Measurements from ENCODE around the gene FBXO31. TPM values are rescaled to one million over a fixed set of nuclear protein-coding genes. Genes with fewer than 3 reads are reported as not detected.

Gene FBXO31
- total and polyA plus RNA-seq, 9 of the 15 experiments (the other 6 are each of a cell fraction or from before 2014, with no cell fraction given) = 0.18 to 33.3 (median 10.9) TPM

DNA sequence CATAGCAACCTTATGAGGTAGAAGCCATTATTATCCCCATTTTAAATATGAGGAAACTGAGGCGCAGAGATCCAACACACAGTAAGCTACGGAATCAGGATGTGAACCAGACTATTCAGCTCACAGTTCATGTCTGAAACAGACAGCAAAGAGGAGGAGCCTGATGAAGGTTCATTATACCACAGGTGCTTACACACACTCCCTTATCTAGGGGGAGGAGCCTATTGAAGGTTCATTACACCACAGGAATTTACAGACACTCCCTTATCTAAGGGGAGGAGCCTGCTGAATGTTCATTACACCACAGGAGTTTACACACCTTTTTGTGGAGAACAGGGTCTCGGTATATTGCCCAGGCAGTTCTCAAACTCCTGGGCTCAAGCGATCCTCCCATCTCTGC is 88.3 kb downstream of the FBXO31 start (continued):
- TF ChIP-seq U2AF1 (optimal IDR thresholded peaks at IDR 0.05; ENCODE audit: low read depth, low read length) = no peak
- TF ChIP-seq DMBX1 (CRISPR knock-in tag; IDR thresholded peaks at IDR 0.05; ENCODE audit: borderline replicate concordance) = no peak
- TF ChIP-seq ZNF121 (CRISPR knock-in tag; conservative IDR thresholded peaks at IDR 0.05) = 0 out of 2 replicates have a peak, but pooled peaks have one; percentile 22
- TF ChIP-seq, protein P1, sequence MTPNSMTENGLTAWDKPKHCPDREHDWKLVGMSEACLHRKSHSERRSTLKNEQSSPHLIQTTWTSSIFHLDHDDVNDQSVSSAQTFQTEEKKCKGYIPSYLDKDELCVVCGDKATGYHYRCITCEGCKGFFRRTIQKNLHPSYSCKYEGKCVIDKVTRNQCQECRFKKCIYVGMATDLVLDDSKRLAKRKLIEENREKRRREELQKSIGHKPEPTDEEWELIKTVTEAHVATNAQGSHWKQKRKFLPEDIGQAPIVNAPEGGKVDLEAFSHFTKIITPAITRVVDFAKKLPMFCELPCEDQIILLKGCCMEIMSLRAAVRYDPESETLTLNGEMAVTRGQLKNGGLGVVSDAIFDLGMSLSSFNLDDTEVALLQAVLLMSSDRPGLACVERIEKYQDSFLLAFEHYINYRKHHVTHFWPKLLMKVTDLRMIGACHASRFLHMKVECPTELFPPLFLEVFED (CRISPR knock-in tag; conservative IDR thresholded peaks at IDR 0.05) = no peak
- TF ChIP-seq, protein P2, sequence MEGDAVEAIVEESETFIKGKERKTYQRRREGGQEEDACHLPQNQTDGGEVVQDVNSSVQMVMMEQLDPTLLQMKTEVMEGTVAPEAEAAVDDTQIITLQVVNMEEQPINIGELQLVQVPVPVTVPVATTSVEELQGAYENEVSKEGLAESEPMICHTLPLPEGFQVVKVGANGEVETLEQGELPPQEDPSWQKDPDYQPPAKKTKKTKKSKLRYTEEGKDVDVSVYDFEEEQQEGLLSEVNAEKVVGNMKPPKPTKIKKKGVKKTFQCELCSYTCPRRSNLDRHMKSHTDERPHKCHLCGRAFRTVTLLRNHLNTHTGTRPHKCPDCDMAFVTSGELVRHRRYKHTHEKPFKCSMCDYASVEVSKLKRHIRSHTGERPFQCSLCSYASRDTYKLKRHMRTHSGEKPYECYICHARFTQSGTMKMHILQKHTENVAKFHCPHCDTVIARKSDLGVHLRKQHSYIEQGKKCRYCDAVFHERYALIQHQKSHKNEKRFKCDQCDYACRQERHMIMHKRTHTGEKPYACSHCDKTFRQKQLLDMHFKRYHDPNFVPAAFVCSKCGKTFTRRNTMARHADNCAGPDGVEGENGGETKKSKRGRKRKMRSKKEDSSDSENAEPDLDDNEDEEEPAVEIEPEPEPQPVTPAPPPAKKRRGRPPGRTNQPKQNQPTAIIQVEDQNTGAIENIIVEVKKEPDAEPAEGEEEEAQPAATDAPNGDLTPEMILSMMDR (IDR thresholded peaks at IDR 0.05 in 2 of 3, conservative IDR thresholded peaks at IDR 0.05 in 1 of 3; ENCODE audit: insufficient read depth in 2 of 3, low read depth in 1 of 3, low read length in 3 of 3) = no peak
- no peak for TF ChIP-seq STAG1 (CRISPR knock-in tag; IDR thresholded peaks at IDR 0.05; ENCODE audit: borderline replicate concordance)
- TF ChIP-seq ZNF445 (CRISPR knock-in tag; IDR thresholded peaks at IDR 0.05; ENCODE audit: low read depth) = no peak
- TF ChIP-seq SP1 (CRISPR knock-in tag; IDR thresholded peaks at IDR 0.05) = 0 out of 2 replicates have a peak, but pooled peaks have one; percentile 35
- TF ChIP-seq NFATC3 (IDR thresholded peaks at IDR 0.05) = no peak
- TF ChIP-seq, protein P3, sequence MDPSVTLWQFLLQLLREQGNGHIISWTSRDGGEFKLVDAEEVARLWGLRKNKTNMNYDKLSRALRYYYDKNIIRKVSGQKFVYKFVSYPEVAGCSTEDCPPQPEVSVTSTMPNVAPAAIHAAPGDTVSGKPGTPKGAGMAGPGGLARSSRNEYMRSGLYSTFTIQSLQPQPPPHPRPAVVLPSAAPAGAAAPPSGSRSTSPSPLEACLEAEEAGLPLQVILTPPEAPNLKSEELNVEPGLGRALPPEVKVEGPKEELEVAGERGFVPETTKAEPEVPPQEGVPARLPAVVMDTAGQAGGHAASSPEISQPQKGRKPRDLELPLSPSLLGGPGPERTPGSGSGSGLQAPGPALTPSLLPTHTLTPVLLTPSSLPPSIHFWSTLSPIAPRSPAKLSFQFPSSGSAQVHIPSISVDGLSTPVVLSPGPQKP (CRISPR knock-in tag; IDR thresholded peaks at IDR 0.05) = no peak
- TF ChIP-seq ZNF140 (CRISPR knock-in tag; IDR thresholded peaks at IDR 0.05) = no peak
- no peak for TF ChIP-seq ATF7 (IDR thresholded peaks at IDR 0.05)
- TF ChIP-seq, protein P4, sequence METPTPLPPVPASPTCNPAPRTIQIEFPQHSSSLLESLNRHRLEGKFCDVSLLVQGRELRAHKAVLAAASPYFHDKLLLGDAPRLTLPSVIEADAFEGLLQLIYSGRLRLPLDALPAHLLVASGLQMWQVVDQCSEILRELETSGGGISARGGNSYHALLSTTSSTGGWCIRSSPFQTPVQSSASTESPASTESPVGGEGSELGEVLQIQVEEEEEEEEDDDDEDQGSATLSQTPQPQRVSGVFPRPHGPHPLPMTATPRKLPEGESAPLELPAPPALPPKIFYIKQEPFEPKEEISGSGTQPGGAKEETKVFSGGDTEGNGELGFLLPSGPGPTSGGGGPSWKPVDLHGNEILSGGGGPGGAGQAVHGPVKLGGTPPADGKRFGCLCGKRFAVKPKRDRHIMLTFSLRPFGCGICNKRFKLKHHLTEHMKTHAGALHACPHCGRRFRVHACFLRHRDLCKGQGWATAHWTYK (CRISPR knock-in tag; IDR thresholded peaks at IDR 0.05) = no peak
- TF ChIP-seq, protein P5, sequence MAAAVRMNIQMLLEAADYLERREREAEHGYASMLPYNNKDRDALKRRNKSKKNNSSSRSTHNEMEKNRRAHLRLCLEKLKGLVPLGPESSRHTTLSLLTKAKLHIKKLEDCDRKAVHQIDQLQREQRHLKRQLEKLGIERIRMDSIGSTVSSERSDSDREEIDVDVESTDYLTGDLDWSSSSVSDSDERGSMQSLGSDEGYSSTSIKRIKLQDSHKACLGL (CRISPR knock-in tag; IDR thresholded peaks at IDR 0.05; ENCODE audit: borderline replicate concordance, poor library complexity, severe bottlenecking) = no peak
- TF ChIP-seq, protein P6, sequence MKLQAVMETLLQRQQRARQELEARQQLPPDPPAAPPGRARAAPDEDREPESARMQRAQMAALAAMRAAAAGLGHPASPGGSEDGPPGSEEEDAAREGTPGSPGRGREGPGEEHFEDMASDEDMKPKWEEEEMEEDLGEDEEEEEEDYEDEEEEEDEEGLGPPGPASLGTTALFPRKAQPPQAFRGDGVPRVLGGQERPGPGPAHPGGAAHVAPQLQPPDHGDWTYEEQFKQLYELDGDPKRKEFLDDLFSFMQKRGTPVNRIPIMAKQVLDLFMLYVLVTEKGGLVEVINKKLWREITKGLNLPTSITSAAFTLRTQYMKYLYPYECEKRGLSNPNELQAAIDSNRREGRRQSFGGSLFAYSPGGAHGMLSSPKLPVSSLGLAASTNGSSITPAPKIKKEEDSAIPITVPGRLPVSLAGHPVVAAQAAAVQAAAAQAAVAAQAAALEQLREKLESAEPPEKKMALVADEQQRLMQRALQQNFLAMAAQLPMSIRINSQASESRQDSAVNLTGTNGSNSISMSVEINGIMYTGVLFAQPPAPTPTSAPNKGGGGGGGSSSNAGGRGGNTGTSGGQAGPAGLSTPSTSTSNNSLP (IDR thresholded peaks at IDR 0.05; ENCODE audit: borderline replicate concordance, low read depth, low read length) = peak; percentile 63; the same call in 1 of the 2 replicates

Data from K562 (cell line).